Colonic mucosa (tissue), 4 donors: Measurements from ENCODE around the gene BASP1. TPM values are rescaled to one million over a fixed set of nuclear protein-coding genes. Genes with fewer than 3 reads are reported as not detected.
"Not testable (repeated sequence)": the region's sequence is repeated elsewhere in the genome, so short reads cannot be mapped to it uniquely, and the experiment has no call there.

Experiments
- DNase-seq: peaks from one replicate; pipeline ENCODE4 v3.0.0-alpha.2; 2020
- H3K27ac ChIP-seq: fragments of 200-600 bp; one replicate; pipeline ENCODE4 v1.8.0; 2021
- H3K27me3 ChIP-seq: fragments of 200-600 bp; one replicate; pipeline ENCODE4 v1.8.0; 2021
- H3K36me3 ChIP-seq: fragments of 200-600 bp; one replicate; pipeline ENCODE4 v1.8.0; 2021
- H3K4me1 ChIP-seq: fragments of 200-600 bp; one replicate; pipeline ENCODE4 v1.8.0; 2021; ENCODE audit warnings: mild to moderate bottlenecking
- H3K4me3 ChIP-seq: fragments of 200-600 bp; one replicate; pipeline ENCODE4 v1.8.0; 2021
- H3K9ac ChIP-seq, 2 donors: one replicate each; pipeline ENCODE4 v1.7.0; 2013; ENCODE audit warnings: control low read depth in 2 of 2, low read depth in 2 of 2, low read length in 2 of 2
- H3K9me3 ChIP-seq: fragments of 200-600 bp; one replicate; pipeline ENCODE4 v1.8.0; 2021
- CTCF ChIP-seq: fragments of 200-600 bp; IDR thresholded peaks from one replicate; pipeline ENCODE4 v1.8.0; 2022; ENCODE audit warnings: antibody characterized with exemption, mild to moderate bottlenecking
- intact Hi-C: fragments of 100-400 bp; cut with DNase I; formaldehyde crosslinking; loops from one replicate; pipeline ENCODE4 v1.14.1; 2022
- total RNA-seq, 2 donors: library from RNA; stranded (reverse); fragmentation: NEBNext Ultra II Directional in 1 of 2; extraction: Animal tissue kit (Norgen Biotek cat#: 25700) in 1 of 2; gene quantifications; one replicate each; pipeline ENCODE4 v1.2.1, GENCODE V29; 2021
- donor health status: healthy.
- donor health status: DM: no; HTN: no; CAD: no.
- donor health status: DM: no; HTN: no; CAD: no.

The BASP1 gene
- total RNA-seq, 2 donors from 2014 or later: 4.2 to 5.5 TPM

- no peaks in the 10 kb centered on the region for H3K36me3 ChIP-seq
- H3K4me3 ChIP-seq: no peak overlapping the region
- no peaks in the 10 kb centered on the region for H3K4me1 ChIP-seq
- no peak overlapping the region for H3K9ac ChIP-seq
- no peak for DNase-seq
- H3K27ac ChIP-seq: no peak overlapping the region
- TF ChIP-seq CTCF: no peak
- no peaks in the 10 kb centered on the region for H3K9me3 ChIP-seq
- H3K27me3 ChIP-seq: no peaks in the 10 kb centered on the region
- intact Hi-C loops: no loop called here
Observed at GRCh38 chr5:17308326-17309065, 91.1 kb downstream of the BASP1 start.

- intact Hi-C loops: no loop called here
- DNase-seq: no peak
Observed at GRCh38 chr5:17309462-17309861, 92.0 kb downstream of the BASP1 start.

GRCh38 chr5:17310502-17310901 is 93.1 kb downstream of the BASP1 start:
- DNase-seq, H3K36me3 ChIP-seq, H3K9ac ChIP-seq, H3K4me1 ChIP-seq, H3K27me3 ChIP-seq, H3K9me3 ChIP-seq, H3K4me3 ChIP-seq, H3K27ac ChIP-seq, intact Hi-C loops: not testable (repeated sequence)

More at GRCh38 chr5:17309462-17309861, 92.0 kb downstream of the BASP1 start:
- Histone ChIP-seq H3K4me1 (no peaks in the 10 kb centered on the region), H3K9ac (no peak overlapping the region), H3K36me3 (no peaks in the 10 kb centered on the region), H3K27ac (no peak overlapping the region), H3K9me3 (no peaks in the 10 kb centered on the region), H3K27me3 (no peaks in the 10 kb centered on the region), H3K4me3 (no peak overlapping the region)
- no peak for TF ChIP-seq CTCF

- H3K27me3 ChIP-seq, DNase-seq, intact Hi-C loops, H3K4me3 ChIP-seq, H3K9ac ChIP-seq, H3K9me3 ChIP-seq, H3K27ac ChIP-seq, H3K4me1 ChIP-seq, H3K36me3 ChIP-seq: not testable (repeated sequence)
Observed at GRCh38 chr5:17311811-17312210, 94.4 kb downstream of the BASP1 start.

- Histone ChIP-seq H3K9me3 (no peaks in the 10 kb centered on the region), H3K27me3 (no peaks in the 10 kb centered on the region), H3K27ac (no peak overlapping the region), H3K9ac (no peak overlapping the region), H3K36me3 (no peaks in the 10 kb centered on the region), H3K4me3 (no peak overlapping the region), H3K4me1 (no peaks in the 10 kb centered on the region)
- intact Hi-C loops: no loop called here
- no peak for DNase-seq
- TF ChIP-seq CTCF: no peak
Observed at GRCh38 chr5:17312358-17312757, 94.9 kb downstream of the BASP1 start.

- H3K9me3 ChIP-seq: no peaks in the 10 kb centered on the region
Observed at GRCh38 chr5:17314907-17315471, 97.6 kb downstream of the BASP1 start.

More at GRCh38 chr5:17314907-17315471, 97.6 kb downstream of the BASP1 start:
- no peak overlapping the region for H3K4me3 ChIP-seq
- intact Hi-C loops: no loop called here
- no peak overlapping the region for H3K9ac ChIP-seq
- TF ChIP-seq CTCF: no peak
- DNase-seq: no peak
- no peak overlapping the region for H3K27ac ChIP-seq
- H3K36me3 ChIP-seq: no peaks in the 10 kb centered on the region
- H3K4me1 ChIP-seq: no peaks in the 10 kb centered on the region
- no peaks in the 10 kb centered on the region for H3K27me3 ChIP-seq
